GM21390 (cell line): ENCODE results near the gene BDNF.
"Not testable (repeated sequence)": the region's sequence is repeated elsewhere in the genome, so short reads cannot be mapped to it uniquely, and the experiment has no call there.

ENCODE experiments used
- ATAC-seq: cut with Tn5 transposase; IDR thresholded peaks from one replicate; pipeline ENCODE4 v1.9.1; 2021; ENCODE audit not compliant: unreplicated experiment

BDNF gene

DNA sequence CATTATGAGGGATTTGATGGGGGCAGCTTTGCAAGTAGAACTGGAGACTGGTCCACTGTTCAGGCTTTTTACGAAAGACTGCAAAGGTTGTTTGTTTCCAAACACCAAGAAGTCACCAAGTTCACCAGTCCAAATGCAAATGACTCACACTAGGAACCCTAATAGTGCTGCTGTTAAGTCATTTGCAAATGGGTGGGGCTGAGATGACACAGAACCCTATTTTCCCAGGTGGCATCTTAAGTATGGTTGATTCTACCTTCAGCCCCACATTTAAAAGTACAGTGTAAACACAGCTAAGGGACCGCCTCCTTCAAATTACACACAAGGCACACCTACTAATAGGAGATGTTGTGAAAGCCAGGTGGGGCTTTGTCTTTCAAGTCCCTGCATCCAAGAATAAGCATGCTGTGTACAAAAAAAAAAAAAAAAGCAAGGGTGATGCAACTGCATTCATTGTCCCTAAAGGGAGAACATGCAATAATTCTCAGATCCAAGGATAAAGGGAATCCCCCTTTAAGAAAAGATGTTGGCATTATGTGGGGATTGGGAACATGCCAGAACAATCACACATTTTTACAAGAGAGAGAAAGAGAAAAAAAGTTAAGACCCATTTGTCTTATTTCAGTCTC, 27.3 kb downstream of the BDNF start:
- ATAC-seq: no peak

DNA sequence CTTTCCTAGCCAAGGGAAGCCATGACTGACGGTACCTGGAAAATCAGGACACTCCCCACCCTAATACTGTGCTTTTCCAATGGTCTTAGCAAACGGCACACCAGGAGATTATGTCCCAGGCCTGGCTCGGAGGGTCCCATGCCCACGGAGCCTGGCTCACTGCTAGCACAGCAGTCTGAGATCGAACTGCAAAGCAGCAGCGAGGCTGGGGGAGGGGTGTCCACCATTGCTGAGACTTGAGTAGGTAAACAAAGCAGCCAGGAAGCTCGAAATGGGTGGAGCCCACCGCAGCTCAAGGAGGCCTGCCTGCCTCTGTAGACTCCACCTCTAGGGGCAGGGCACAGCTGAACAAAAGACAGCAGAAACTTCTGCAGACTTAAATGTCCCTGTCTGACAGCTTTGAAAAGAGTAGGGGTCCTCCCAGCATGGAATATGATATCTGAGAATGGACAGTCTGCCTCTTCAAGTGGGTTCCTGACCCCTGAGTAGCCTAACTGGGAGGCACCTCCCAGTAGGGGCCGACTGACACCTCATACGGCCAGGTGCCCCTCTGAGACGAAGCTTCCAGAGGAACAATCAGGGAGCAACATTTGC, 34.6 kb downstream of the BDNF start:
- not testable (repeated sequence) for ATAC-seq

DNA sequence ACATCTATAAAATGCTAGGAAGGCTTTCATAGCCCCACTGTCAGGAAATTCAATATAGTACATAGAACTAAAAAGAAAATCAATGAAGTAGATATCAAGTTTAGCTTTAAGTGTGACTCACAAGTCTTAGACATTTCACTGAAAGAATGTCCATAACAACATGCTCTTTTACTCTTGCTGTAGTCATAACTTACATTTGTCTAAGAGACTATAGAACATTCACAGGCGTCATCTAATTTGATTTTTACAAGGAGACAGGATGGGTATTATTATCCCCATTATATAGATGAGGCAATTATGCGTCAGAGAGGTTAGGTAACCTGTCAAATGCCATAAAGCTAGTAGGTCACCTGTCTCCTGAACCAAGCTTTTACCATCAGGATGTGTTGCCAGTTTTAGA, 36.9 kb downstream of the BDNF start:
- no peak for ATAC-seq

DNA sequence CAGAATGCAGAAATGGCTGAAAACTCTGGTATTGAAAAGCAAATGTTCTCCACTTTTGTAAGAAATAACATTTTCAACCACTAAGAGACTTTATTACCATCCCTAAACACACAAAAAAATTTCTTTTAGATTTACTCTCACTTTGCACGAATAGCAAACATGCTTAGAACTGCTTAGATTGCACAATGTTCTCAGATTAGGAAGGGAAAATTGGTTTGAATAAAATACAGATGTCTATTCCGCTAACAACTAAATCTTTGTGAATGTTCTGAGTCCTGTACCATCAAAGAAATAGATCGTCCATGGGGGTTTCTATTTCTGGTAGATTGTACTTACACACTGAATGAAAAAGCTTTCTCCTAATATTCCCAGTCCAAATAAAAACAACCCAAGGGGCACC, 40.1 kb downstream of the BDNF start:
- no peak for ATAC-seq

DNA sequence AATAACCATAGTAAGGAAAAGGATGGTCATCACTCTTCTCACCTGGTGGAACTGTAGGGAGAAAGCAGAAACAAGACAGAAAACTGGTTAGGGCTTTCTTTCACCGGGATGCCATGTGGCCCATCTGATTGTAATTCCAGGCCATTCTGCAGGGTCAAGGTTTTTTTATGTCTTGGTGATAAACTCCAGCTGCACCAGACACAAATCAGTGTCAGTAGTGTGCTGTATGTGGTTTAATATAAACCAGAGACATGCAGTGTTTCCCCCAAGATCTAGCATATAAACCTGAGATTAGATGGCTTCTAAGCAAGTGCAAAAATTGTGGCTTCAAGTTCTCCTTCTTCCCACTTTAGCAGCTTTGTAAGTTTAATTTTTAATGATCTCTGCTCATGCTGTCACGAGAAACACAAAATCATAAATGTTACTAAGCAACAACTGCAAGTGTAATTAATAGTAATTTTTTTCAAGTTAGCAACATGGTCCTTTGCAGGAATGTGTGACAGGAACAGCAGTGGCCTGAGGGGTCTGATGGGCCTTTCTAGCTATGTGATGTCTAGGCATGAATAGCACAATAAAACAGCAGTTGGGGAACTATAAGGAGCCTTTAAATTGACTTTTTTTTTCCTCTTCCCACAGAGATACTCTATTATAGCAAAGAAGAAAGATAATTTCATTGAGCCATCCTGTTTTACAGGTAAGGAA, 41.6 kb downstream of the BDNF start:
- ATAC-seq: no peak

DNA sequence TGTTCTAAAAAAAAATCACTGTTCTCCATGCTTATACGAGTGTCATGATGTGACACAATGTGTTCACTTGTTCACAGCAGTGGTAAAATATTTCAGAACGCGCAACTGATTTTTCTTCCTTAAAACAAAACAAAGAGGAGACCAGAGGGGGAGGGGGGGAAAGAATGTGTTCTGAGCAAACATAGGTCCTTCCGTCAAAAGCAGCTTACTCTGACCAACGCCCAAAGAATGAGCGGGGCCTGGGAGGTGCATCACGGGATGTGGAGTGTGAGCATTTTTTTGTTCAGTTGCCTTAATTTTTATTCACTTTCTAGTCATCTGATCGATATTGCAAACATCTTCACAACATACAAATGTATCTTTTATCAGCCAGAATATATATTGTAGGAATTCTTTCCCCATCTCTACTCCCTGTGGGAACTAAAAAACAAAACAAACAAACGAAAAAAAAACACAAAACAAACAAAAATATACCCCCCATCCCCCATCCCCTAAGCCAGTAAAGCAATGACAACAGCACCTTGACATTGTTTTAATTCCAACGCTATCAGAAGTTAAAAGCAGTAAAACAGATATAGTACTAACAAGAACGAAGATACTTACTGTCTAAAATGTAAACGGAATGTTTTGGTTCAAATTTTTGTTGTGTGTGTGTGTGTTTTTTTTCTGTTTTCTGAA, 43.3 kb downstream of the BDNF start:
- no peak for ATAC-seq

DNA sequence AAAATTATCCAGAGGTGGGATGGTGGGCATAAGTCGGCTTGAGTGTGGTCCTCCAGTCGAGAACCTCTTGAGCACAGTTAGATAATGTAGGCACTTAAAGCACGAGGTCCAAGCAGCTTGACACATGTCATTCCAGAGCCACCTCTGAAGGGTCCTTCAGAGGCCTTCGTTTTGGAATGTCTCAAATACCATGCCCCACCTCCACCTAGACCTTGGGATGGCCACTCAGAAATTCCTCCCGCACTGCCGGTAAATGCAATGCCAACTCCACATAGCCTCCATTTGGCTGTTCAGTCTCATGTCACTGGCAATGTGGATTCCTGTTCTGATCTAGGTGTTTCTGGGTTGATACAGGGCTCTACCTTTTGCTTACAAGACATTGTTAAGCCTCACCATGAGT, 43.9 kb downstream of the BDNF start:
- no peak for ATAC-seq

DNA sequence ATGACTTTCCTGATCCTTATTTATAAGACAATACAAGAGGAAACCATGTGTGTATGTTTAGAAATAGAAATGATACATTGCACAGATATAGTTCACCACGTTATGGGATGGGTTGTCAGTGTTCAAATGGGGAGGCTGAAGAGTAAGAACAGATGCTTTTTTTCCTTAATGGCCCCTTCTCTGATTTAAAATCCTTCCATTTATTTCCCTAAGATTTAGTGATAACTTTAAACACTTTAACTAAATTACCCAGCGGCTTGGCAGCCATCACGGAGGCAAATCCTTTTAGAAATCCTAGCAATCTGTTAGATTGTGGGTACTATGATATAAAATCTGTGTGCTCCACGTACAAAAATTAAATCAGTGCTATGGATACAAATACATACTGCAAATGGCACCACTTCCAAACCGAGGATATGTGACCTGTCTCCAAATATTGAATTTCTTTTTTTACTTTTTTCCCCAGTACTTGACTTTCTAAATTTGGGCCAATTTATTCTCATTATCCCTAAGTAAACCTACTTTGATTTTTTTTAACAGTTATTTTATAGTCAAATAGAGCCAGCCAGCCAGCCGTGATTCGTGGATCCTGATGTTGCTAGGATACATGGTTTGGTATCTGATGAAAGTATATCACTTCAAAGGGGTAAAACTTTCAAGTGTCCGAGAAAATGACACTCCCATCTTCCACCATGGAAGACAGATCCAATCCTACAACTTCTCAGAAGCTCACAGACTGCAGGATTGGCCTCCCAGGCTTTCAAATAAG, 46.1 kb downstream of the BDNF start:
- ATAC-seq: no peak

DNA sequence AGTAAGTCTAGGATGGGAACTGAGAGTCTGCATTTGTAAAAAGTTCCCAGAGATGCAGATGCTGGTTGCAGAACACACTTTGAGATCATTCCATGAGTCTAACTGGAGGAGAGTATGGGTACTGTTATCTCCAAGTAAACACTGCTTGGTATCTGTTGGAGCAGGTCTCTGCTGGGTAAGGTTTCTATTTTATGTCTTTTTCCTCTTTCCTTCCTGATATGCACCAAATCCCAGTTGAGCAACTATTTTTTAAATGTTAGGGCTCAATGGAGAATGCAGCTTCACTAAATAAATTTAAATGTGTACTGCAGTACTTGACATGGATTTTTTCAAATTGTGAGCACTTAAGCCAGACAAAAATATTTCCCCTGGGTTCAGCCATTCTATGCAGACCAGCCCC, 48.5 kb downstream of the BDNF start:
- no peak for ATAC-seq

DNA sequence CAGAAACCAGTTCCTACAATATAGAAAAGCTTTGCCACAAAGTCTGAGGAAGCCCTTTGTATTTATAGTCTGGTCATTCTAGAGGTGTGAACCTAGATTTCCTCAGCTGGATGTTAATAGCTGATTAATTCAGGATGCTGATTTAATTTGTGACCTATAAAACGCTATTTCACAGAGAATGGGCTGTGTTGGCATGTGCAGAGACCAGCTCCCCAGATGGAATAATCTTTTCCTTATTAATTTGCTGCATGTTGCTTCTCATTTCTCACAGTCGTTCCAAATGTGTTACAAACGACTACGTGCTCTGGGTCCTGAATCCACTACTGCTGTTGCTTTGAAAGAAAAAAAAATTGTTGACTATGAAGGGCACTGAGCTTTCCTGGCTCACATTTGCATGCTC, 49.3 kb downstream of the BDNF start:
- no peak for ATAC-seq

DNA sequence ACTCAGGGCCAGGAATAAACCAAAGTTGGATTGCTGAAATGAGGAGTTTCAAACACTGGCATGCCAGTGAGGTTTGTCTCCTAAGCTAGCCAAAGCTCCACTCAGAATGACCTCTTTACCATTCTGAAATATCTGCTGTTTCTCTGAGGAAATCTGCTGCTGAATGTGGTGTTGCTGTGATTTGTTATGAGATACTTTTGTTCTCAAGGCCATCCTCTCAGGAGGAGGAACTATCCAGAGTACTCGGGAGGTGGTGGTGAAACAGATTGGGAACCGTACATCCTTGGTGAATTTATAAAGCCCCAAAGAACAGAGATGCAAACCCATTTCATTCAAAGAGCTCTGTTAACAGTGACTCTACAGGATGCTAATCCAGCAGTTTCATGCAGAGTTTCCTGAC, 50.5 kb downstream of the BDNF start:
- no peak for ATAC-seq

DNA sequence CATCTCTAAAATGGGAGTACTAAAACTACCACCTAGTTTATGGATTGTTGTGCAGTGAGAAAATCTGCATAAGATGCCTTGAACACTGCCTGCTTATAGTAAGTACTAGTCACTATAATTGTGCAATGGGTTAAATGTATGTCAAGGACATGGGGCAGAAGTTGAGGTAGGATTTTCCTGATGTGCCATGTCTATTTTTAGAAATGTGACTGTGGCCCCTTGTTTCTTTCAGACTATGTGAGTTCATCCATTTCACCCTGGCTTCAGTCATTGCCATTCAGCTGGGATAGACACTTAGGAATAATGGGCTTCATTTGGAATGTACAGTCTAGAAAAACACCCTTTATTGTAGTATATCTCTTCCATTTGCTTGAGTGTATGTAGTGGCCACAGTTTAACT, 51.4 kb downstream of the BDNF start:
- no peak for ATAC-seq

DNA sequence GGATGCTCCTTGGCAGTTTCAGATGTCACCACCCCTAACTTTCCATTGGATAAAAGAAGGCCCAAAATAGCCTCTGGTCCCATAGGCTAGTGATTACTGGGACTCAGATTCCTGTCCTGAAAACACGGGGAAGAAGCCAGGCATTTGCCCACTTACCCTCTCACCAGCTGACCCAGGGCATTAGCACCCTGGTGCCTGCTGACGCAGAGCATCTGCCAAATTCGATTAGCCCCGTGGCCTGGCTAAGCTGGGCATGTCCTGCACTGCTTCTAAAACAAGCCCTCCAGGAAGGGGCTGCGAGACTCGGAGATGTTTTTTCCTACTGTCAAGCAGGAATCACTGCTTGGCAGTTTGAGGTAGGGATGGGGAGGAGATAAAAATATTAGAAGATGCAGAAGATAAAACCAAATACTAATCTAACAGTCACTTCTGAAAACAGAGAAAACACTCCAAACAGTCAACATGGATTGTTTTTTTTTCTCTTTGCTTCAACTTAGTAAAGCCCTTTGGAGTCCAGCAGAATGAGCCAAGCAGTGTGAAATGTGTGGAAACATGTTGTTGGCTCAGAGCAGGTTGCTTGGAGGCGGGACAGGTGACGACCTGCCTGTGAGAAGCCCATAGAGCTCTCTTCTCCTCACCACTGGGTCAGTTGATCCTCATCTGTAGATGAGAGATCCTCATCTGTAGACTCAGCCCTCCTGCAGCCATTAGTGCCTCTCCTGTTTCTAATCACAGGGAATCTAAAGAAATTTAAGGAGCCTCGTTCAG, 54.0 kb downstream of the BDNF start:
- no peak for ATAC-seq

DNA sequence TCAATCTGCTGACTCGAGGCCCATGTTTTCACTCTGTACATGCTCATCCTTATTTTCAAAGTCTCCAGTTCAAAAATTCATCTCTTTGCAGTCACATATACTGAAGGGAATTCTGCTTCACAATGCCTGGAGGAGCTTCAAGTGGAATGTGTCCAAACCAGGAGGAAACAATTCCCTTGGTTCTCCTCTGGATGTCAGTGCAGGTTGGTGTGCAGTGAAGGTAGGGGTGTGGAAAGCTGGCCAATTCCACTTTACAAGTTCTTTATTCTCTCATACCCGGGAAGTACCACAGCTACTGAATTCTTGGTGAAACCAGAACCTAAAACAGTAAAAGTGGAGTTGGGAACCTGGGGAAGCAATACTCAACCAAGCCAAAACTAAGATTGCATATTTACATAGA, 57.3 kb downstream of the BDNF start:
- no peak for ATAC-seq

DNA sequence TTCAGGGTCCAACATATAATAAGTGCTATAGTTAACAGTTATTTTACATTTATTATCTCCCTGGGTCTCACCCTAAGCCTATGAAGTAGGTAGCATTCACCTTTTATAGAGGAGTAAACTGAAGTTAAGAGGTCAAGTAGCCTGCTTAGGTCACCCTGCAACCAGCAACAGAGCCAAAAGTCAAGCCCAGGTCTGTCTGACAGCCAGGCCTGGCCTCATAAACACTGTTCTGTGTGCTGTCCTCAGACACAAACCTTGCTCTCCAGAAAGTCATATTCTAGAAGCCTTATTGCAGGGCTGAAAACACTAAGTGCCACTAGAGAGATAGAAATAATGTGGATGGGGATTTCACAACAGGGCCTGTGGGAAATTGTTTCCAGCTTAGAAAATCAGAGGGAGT, 59.3 kb downstream of the BDNF start:
- no peak for ATAC-seq

DNA sequence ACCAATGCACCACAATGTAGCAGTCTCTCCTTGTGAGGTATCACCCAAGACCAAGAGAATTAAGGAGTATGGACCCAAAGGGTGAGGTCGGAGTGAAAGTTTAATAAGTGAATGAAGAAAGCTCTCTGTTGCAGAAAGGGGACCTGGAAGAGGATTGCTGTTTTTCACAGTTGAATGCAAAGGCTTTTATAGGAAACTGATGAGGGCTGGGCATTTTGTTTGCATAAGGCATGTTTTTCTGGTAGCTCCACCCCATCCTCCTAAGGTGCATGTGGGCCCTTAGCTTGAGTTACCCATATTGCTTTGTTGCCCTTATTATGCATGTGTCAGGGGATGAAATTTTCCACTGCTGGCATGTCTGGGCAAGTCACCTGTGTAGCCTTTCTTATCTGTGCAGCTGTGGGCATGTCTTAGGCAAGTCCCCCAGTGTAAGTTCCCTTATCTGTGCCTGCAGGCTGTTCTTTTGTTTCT, 64.7 kb downstream of the BDNF start:
- no peak for ATAC-seq

DNA sequence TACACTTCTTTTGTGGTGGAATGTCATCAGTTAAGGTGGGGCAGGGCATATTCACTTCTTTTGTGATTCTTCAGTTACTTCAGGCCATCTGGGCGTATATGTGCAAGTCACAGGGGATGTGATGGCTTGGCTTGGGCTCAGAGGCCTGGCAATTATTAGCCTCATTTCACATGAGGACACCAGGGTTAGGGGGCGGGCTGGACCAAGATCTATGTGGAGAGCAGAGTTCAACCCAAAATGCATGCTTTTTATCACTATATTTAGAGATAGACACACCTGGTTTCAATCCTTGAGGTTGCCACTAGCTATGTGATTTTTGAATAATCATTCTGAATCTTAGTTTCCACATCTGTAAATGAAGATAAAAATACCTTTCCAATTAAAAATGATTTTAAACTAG, 65.5 kb downstream of the BDNF start:
- ATAC-seq: not testable (repeated sequence)

DNA sequence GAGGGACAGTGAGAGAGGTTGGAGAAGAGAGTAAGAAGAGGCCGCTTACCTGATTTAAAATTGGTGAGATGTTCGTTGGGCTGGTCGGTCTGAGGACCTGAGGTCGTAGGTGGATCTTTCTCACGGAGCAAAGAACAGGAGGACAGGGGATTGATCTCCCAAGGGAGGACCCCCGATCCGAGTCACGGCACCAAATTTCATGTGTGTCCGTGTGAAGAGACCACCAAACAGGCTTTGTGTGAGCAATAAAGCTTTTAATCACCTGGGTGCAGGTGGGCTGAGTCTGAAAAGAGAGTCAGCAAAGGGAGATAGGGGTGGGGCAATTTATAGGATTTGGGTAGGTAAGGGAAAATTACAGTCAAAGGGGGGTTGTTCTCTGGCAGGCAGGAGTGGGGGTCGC, 66.0 kb downstream of the BDNF start:
- not testable (repeated sequence) for ATAC-seq

DNA sequence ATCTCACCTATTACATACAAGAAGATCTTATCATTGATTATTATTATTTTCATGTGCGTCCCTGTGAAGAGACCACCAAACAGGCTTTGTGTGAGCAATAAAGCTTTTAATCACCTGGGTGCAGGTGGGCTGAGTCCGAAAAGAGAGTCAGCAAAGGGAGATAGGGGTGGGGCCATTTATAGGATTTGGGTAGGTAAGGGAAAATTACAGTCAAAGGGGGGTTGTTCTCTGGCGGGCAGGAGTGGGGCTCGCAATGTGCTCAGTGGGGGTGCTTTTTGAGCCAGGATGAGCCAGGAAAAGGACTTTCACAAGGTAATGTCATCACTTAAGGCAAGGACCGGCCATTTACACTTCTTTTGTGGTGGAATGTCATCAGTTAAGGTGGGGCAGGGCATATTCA, 71.2 kb downstream of the BDNF start:
- not testable (repeated sequence) for ATAC-seq

DNA sequence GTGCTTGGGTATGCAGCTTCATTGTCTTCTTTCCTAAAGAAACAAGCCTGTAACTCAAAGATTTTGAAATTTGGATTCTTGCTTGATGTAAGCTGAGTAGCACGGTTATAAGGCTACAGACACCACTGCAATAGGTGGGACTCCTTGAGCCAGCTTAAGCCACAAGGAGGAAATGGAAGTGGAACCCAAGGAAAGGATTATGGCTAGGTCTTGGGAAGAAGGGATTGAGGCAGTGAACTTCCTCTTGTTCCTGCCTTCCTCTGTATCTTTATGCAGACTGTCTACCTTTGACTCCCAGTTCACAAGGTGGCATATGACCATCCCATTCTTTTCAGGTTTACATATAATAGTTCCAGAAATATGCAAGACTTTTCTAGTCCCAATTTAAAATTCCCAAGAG, 72.3 kb downstream of the BDNF start:
- ATAC-seq: no peak
